ENCODE measurements around the gene HS6ST1. TPM values are rescaled to one million over a fixed set of nuclear protein-coding genes. Genes with fewer than 3 reads are reported as not detected.

The HS6ST1 gene
- total RNA-seq, 2 donors from 2014 or later, result 19.3 to 22.9 TPM

DNA sequence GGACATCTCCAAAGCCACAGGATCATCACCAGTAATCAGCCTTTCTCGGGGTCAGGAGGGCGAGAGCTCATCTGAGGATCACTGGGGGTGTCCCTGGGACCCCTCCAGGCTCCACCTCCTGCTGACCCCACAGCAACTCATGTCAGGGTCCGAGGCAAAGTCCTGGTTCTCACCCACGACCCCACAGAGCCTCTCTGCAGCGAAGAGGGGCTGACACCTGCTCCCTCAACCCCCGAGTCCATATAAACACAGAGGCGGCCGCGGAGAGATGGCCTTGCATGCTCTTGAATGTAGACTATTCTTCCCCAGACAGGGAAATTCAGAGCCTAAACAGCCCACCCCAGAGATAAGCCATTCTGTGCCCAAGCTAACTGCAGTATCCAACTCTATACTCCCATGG, 29.9 kb downstream of the HS6ST1 start:
- Histone ChIP-seq H3K27ac (no peak overlapping the region), H3K9me3 (no peaks in the 10 kb centered on the region), H3K27me3 (no peaks in the 10 kb centered on the region), H3K4me1 (no peaks in the 10 kb centered on the region), H3K9ac (ENCODE audit: low read depth in 2 of 2, low read length in 2 of 2) (no peak overlapping the region), H3K4me3 (no peak overlapping the region), H3K36me3 (no peaks in the 10 kb centered on the region)
- intact Hi-C loops (cut with DNase I), result no loop called here
- DNase-seq, result no peak
- TF ChIP-seq, protein P1, sequence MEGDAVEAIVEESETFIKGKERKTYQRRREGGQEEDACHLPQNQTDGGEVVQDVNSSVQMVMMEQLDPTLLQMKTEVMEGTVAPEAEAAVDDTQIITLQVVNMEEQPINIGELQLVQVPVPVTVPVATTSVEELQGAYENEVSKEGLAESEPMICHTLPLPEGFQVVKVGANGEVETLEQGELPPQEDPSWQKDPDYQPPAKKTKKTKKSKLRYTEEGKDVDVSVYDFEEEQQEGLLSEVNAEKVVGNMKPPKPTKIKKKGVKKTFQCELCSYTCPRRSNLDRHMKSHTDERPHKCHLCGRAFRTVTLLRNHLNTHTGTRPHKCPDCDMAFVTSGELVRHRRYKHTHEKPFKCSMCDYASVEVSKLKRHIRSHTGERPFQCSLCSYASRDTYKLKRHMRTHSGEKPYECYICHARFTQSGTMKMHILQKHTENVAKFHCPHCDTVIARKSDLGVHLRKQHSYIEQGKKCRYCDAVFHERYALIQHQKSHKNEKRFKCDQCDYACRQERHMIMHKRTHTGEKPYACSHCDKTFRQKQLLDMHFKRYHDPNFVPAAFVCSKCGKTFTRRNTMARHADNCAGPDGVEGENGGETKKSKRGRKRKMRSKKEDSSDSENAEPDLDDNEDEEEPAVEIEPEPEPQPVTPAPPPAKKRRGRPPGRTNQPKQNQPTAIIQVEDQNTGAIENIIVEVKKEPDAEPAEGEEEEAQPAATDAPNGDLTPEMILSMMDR (IDR thresholded peaks at IDR 0.05), result no peak

DNA sequence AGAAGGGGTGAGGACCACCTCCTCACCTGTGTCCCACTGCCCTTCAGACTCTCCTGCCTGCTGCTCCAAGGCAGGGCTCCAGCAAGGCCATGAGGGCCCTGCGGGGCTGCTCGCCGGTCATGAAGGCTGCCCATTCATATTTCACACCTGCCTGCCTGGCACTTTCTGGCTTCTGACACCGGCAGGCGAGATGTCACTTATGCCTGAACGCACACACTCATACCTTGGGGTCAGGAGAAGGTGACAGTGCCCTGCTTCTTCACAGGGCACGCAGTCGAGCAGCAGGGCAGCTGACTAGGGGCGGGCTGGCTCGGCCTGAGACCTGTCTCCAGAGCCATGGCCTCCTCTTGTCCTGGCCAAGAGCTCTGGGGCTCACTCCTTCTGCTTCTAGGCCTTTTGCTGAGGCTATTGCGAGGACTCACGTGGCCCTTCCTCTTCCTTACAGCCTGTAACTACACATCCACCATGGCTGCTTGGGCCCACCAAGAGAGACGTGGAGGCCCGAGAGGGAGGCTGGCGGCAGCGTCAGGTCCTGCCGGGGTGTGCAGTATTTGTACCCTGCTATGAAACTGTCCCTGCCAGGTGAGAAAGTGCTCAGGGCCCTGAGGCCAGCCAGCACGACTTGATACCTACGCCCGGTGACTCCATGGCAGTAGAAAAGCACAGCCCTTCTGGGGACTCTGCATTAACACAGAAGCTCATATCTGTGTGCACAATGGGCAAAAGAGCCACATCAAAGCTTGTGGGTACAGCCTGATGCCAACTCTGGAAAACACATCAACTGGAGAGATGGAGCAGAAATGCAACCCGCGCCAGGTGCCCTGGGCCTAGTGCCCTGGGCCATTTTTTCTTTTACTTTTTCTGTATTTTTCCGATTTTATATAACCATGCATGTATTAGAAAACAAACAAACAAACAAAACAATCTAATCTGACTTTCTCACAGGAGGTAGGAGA, 30.6 kb downstream of the HS6ST1 start:
- Histone ChIP-seq H3K27me3 (no peaks in the 10 kb centered on the region), H3K4me1 (no peaks in the 10 kb centered on the region), H3K27ac (no peak overlapping the region), H3K4me3 (no peak overlapping the region), H3K9me3 (no peaks in the 10 kb centered on the region), H3K36me3 (no peaks in the 10 kb centered on the region), H3K9ac (ENCODE audit: low read depth in 2 of 2, low read length in 2 of 2) (no peak overlapping the region)
- no peak for DNase-seq
- intact Hi-C loops (cut with DNase I), result no loop called here
- TF ChIP-seq, protein P1 (IDR thresholded peaks at IDR 0.05), result no peak

DNA sequence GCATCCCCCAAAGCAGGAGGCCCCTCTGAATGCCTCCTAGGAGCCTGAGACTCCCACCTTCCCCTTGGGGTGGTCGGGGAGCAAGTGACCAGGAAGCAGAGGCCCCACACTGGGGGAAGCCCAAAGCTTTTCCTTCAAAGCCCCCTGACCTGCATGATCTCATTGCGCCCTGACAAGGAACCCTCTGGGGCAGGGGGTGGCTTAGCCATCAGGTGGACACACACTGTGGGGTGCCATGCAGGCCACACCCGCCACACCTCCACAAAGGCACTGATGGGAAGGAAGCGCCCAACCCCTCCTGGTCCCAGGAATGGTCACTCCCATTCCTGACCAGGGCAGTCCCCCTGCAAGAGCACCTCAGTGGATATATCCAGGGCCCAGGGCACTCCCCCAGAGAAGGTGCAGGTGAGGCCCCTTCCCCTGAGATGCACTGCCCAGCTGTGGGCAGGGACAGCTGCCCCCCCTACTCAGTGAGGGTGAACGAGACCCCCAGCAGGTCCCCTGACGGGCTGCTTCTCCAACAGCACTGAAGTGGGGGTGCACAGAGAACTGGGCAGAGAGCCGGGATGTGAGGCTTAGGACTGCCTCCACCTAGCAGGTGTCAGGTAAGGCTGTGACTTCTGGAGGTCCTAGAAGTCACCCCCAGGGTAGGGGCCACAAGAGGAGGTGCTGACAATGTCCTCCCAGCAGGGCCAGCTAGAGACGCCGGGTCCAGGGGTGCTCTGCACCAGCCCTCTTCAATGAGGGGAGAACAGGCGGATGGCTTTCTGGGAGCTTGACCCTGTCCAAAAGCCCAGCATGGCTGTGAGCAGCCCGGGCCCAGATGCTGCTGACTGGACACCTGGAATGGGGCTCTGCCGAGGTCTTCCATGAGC, 31.5 kb downstream of the HS6ST1 start:
- TF ChIP-seq, protein P1 (IDR thresholded peaks at IDR 0.05), result no peak
- Histone ChIP-seq H3K4me3 (no peak overlapping the region), H3K27me3 (no peaks in the 10 kb centered on the region), H3K27ac (no peak overlapping the region), H3K4me1 (no peaks in the 10 kb centered on the region), H3K36me3 (no peaks in the 10 kb centered on the region), H3K9me3 (no peaks in the 10 kb centered on the region), H3K9ac (ENCODE audit: low read depth in 2 of 2, low read length in 2 of 2) (no peak overlapping the region)
- DNase-seq, result no peak
- intact Hi-C loops (cut with DNase I), result no loop called here

DNA sequence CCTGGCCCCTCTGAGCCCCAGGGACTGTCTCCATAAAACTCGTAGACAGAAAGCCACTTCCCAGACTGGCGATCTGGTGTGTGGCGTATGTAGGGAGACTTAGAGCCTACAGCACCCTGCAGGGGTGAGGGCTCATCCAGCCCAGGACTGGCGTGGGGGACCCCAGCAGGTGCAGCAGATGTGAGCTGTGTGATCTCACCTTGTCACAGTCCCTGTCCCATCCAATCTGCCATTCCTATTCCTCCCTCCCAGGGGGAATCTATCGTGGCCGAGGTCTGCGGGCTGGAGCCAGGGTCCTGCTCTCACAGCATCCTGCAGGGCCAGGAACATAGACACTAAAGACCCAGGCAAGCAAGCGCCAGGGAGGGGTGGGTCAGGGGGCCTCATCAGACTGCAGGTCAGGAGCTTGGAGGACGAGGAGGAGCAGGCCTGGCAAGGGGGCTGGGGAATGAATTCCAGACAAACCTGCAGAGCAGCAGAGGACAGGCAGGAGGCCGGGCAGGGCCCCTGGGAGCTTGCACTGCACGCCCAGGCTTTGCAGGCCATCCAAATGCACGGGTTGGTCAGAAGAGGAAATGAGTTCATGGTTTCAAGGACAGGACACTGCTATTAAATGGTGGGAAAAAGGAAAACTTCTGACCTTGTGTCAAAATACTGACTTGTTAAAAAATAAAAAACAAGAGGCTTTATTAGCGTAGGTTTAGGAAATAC, 32.5 kb downstream of the HS6ST1 start:
- DNase-seq, result no peak
- Histone ChIP-seq H3K4me3 (no peak overlapping the region), H3K36me3 (no peaks in the 10 kb centered on the region), H3K9ac (ENCODE audit: low read depth in 2 of 2, low read length in 2 of 2) (no peak overlapping the region), H3K9me3 (no peaks in the 10 kb centered on the region), H3K27ac (no peak overlapping the region), H3K4me1 (no peaks in the 10 kb centered on the region), H3K27me3 (no peaks in the 10 kb centered on the region)
- intact Hi-C loops (cut with DNase I), result no loop called here
- TF ChIP-seq, protein P1 (IDR thresholded peaks at IDR 0.05), result no peak

DNA sequence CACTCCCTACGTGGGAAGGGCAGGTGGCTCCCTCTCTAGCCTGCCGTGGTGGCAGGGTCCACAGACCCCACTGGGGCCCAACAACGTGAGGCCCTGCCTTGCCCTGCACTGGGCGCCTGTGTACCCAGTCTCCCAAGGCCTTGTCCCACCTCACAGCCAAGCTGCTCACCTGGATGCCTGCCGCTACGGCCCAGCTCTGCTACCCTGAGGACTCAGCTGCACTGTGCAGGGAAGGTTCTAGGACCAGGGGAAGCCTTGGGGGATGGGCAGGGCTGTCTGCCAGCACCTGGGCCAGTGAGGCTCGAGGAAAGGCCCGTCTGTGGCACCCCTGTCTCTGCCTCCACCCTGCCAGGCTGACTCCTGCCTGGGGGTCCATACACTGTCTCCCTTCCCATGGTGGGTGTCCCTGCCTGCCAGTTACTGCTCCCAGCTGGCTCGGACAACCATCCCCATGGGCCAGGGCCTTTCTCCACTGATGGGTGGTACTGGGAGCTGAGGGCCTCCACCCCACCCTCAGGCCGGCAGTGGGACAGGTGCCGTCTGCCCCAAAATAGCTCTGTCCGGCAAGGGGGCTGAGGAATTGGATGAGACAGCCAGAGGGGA, 33.2 kb downstream of the HS6ST1 start:
- Histone ChIP-seq H3K4me3 (no peak overlapping the region), H3K27ac (no peak overlapping the region), H3K9me3 (no peaks in the 10 kb centered on the region), H3K36me3 (no peaks in the 10 kb centered on the region), H3K4me1 (no peaks in the 10 kb centered on the region), H3K9ac (ENCODE audit: low read depth in 2 of 2, low read length in 2 of 2) (no peak overlapping the region), H3K27me3 (no peaks in the 10 kb centered on the region)
- intact Hi-C loops (cut with DNase I), result no loop called here
- TF ChIP-seq, protein P1 (IDR thresholded peaks at IDR 0.05), result no peak
- DNase-seq, result no peak
